Stimulated activated naive CD8-positive, alpha-beta T cell treated with anti-CD3 and anti-CD28 coated beads, Interleukin-15, amount 100 ng/mL, for 72 hours (primary cell): Measurements from ENCODE around the gene PRM3.
"Not testable (repeated sequence)": the region's sequence is repeated elsewhere in the genome, so short reads cannot be mapped to it uniquely, and the experiment has no call there.

ENCODE experiments used
- ATAC-seq: fragments of 150-1000 bp; cut with Tn5 transposase; 2 replicates; pipeline ENCODE4 v1.10.0; 2021; ENCODE audit warnings: mild to moderate bottlenecking, moderate library complexity
- DNase-seq, 2 donors: peaks; one replicate each; pipeline ENCODE4 v3.0.0; 2021 to 2022
- H3K27ac Mint-ChIP-seq, 2 donors: one replicate each; pipeline ENCODE4 v1.8.0; 2022; ENCODE audit warnings: mild to moderate bottlenecking in 2 of 2, mixed read lengths in 2 of 2, moderate library complexity in 2 of 2
- H3K27me3 Mint-ChIP-seq: one replicate; pipeline ENCODE4 v1.8.0; 2022; ENCODE audit warnings: mixed read lengths
- H3K4me1 Mint-ChIP-seq: one replicate; pipeline ENCODE4 v1.8.0; 2022; ENCODE audit warnings: mild to moderate bottlenecking, mixed read lengths
- H3K4me3 Mint-ChIP-seq, 2 donors: one replicate each; pipeline ENCODE4 v1.8.0; 2022; ENCODE audit warnings: mild to moderate bottlenecking in 2 of 2, mixed read lengths in 2 of 2, moderate library complexity in 1 of 2
- H3K9me3 Mint-ChIP-seq, 2 donors: one replicate each; pipeline ENCODE4 v1.8.0; 2022; ENCODE audit warnings: mixed read lengths in 2 of 2

PRM3 gene

DNA sequence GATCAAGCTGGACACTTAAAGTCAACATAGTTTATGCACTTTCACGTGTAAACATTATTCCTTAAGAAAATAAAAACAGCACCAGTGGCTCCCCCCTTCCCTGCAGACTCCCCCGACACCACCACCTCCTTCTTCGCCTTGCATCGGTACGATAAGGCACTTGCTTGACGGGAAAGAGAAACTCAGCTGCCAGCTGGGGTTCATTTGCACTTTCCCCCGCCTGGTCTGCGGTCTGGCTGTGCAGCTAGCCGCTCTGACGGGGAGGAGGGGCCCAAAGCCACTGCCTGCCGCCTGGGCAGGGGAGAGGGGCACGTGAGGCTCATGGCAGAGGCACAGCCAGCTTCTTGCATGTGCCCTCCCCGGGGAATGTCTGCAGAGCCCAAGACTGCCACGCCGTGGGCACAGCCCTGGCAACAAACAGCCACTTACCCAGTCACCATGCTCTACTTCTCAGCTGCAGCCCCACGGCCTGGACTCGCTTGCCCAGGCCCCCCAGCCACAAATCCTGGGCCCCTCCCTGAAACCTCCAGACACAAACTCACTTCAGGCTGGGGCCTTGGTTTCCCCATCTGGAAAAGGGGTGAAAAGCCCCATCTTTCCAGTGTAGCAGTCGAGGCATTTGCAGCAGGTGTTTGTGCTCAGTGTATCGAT, 24.2 kb upstream of the PRM3 start:
- ATAC-seq (peak; percentile 93), DNase-seq (peak; percentile 60 to 86)
- H3K27me3 Mint-ChIP-seq: peaks cover 14% of the 10 kb centered on the region
- H3K27ac Mint-ChIP-seq: peak overlapping the region; percentile 87 to 90
- H3K4me1 Mint-ChIP-seq: peaks cover 55% of the 10 kb centered on the region
- no peaks in the 10 kb centered on the region for H3K9me3 Mint-ChIP-seq
- peak overlapping the region; percentile 66 to 67 for H3K4me3 Mint-ChIP-seq

DNA sequence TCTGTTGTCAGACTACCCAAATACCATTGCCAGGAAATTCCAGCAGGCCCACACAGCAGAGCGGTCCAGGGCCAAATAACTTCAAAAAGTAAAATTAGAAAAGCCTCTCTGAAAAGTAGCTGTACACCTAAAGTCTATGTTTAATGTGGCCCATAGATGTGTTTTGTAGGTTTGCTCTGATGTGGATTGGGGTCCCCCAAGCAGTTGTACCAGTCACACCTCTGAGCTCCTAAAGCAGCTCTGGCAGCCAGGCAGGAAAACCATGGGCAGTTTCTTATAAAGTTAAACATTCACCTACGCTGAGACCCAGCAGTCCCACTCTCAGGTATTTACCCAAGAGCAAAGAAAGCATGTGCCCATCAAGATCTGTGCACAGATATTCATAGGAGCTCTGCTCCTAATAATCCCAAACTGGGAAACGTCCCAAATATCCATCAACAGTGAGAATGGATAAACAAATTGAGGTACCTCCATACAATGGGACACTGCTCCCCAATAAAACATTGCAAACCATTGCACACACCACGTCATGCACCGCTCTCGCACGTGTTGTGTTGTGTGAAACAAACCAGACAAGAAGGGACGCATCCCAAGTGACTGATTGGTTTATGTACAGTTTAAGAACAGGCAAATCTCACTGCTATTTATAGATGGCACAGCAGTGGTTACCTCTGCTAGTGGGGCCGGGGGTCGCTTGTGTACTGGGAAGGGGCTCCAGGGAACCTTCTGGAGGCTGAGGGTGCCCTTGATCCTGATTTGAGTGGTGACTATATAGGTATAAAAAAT, 23.5 kb upstream of the PRM3 start:
- Mint-ChIP-seq H3K27me3 (peaks cover 21% of the 10 kb centered on the region), H3K4me3 (peak overlapping the region; percentile 66 to 67), H3K27ac (peak overlapping the region; percentile 87 to 90), H3K4me1 (peaks cover 55% of the 10 kb centered on the region), H3K9me3 (no peaks in the 10 kb centered on the region)
- ATAC-seq (peak; percentile 55), DNase-seq (peak in 1 of 2 donors; percentile 26)

DNA sequence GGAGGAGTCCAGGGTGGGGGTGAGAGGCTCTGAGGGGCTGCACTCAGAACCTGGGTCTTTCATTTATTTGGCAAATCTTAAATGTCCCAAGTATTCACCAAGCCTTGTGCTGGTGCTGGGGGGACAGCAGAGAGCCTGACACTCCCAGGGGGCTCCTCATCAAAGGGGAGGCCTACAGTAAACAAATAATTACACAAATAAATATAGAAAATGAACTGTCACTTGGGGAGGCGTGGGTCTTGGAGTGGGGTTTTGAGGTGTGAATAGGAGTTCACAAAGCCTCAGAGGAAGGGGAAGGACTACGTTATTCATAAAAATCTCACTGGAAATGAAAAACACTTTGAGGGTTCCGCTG, 22.9 kb upstream of the PRM3 start:
- DNase-seq: no peak
- no peaks in the 10 kb centered on the region for H3K9me3 Mint-ChIP-seq
- H3K4me3 Mint-ChIP-seq: peak overlapping the region in 1 of 2 donors; percentile 66
- peak overlapping the region; percentile 63 to 90 for H3K27ac Mint-ChIP-seq
- peaks cover 26% of the 10 kb centered on the region for H3K27me3 Mint-ChIP-seq
- H3K4me1 Mint-ChIP-seq: peaks cover 55% of the 10 kb centered on the region
- no peak for ATAC-seq

DNA sequence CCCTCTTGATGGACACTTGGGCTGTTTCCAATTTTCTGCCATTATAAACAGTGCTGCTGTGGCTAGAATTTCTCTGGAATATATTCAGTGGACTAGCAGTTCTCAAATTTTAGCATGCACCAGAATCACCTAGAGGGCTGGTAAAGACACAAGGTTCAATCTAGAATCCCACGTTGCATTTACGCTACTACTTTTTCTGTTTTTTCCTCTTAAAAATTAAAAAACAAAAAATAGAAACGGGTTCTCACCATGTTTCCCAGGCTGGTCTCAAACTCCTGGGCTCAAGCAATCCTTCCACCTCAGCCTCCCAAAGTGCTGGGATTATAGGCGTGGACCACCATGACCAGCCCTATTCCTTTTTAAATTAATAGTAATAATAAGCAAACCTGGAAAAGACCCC, 22.2 kb upstream of the PRM3 start:
- peaks cover 29% of the 10 kb centered on the region for H3K27me3 Mint-ChIP-seq
- H3K4me1 Mint-ChIP-seq: peaks cover 55% of the 10 kb centered on the region
- ATAC-seq: no peak
- DNase-seq: no peak
- no peaks in the 10 kb centered on the region for H3K9me3 Mint-ChIP-seq
- H3K4me3 Mint-ChIP-seq: no peak overlapping the region
- no peak overlapping the region for H3K27ac Mint-ChIP-seq

DNA sequence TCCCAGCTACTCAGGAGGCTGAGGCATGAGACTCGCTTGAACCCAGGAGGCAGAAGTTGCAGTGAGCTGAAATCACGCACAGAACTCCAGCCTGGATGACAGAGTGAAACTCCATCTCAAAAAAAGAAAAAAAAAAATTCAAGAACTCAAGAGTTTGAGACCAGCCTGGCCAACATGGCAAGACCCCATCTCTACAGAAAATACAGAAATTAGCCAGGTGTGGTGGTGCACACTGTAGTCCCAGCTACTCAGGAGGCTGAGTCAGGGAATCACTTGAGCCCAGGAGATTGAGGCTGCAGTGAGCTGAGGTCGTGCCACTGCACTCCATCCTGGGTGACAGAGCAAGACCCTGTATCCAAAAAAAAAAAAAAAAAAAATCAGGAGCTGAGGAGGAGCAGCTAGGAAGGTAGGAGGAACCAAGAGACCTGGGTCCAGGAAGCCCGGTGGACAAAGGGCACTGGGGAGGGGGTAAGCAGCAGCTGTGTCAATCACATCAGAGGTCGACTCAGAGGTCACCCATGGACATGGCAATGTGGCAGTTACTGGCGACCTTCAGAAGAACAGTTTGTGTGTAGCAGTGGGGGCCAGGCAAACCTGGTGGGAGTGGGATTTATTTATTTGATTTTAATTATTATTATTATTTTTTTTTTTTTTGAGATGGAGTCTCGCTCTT, 18.8 kb upstream of the PRM3 start:
- ATAC-seq (no peak), DNase-seq (no peak)
- no peak overlapping the region for H3K4me3 Mint-ChIP-seq
- no peak overlapping the region for H3K27ac Mint-ChIP-seq
- H3K27me3 Mint-ChIP-seq: peaks cover 29% of the 10 kb centered on the region
- no peaks in the 10 kb centered on the region for H3K9me3 Mint-ChIP-seq
- H3K4me1 Mint-ChIP-seq: peaks cover 38% of the 10 kb centered on the region

DNA sequence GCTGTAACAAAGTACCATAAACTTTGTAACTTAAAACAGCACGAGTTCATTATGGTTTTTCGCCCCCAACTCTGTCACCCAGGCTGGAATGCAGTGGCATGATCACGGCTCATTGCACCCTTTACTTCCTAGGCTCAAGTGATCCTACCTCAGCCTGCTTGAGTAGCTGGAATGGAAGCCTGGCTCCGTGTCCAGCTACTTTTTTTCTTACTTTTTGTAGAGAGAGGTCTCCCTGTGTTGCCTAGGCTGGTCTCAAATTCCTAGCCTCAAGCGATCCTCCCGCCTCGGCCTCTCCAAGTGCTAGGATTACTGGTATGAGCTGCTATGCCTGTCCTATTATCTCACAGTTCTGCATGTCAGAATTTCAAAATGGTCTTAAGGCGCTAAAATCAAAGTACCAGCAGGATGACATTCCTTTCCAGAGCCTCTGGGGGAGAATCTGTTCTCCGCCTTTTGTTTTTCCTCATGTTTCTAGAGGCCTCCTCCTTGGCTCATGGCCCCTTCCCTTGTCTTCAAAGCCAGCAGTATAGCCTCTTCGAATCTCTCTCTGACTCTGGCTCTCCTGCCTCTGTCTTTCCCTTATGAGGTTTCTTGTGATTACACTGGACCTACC, 17.8 kb upstream of the PRM3 start:
- DNase-seq (no peak), ATAC-seq (no peak)
- H3K27me3 Mint-ChIP-seq: peaks cover 29% of the 10 kb centered on the region
- H3K4me1 Mint-ChIP-seq: peaks cover 38% of the 10 kb centered on the region
- H3K27ac Mint-ChIP-seq: peak overlapping the region in 1 of 2 donors; percentile 82
- no peaks in the 10 kb centered on the region for H3K9me3 Mint-ChIP-seq
- no peak overlapping the region for H3K4me3 Mint-ChIP-seq

DNA sequence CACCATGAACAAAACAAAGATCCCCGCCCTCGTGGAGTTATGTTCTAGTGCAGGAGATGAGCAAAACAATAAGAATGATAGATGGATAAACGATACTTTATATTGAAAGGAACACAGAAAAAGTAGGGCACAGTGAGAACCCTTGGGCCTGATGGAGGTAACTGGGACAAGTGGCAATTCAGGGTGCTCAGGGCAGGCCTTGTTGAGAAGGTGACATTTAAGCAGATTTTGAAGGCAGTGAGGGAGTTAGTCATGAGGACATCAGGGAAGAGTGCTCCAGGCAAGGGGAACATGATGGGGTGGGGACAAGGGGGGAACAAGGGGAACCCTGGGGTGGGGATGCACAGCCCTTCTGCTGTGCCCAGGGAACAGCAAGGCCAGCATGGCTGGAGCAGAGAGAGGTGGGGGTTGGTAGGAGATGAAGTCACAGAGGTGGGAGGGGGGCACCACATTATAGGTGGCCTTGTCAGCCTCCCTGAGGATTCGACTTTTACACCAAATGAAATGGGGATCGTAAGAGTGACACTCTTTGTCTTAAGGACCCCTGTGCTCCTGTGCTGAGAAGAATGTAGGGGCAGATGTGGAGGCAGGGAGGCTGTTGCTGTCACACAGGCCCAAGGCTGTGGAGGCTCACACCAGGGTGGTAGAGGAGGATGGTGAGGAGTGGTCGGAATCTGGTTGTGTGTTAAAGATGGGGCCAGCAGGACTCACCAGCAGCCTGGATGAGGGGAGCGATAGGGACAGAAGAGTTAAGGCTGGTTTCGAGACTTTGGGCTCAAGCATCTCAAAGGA, 16.9 kb upstream of the PRM3 start:
- Mint-ChIP-seq H3K9me3 (no peaks in the 10 kb centered on the region), H3K4me1 (peaks cover 45% of the 10 kb centered on the region), H3K27me3 (peaks cover 29% of the 10 kb centered on the region), H3K4me3 (no peak overlapping the region), H3K27ac (peak overlapping the region in 1 of 2 donors; percentile 34)
- no peak for DNase-seq
- ATAC-seq: no peak

DNA sequence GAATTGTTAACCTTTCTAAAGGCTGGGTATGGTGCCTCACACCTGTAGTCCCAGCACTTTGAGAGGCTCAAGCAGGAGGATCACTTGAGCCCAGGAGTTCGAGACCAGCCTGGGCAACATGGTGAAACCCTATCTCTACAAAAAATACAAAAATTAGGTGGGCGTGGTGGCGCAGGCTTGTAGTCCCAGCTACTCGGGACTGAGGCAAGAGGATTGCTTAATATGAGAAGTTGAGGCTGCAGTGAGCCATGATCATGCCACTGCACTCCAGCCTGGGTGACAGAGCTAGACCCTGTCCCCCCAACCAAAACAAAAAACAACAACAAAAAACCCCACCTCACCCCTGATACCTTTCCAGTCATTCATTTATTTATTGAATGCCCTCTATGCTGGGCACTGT, 16.3 kb upstream of the PRM3 start:
- Mint-ChIP-seq H3K4me1 (peaks cover 44% of the 10 kb centered on the region), H3K27me3 (peaks cover 29% of the 10 kb centered on the region)
- H3K4me3 Mint-ChIP-seq, H3K9me3 Mint-ChIP-seq, ATAC-seq, H3K27ac Mint-ChIP-seq, DNase-seq: not testable (repeated sequence)

DNA sequence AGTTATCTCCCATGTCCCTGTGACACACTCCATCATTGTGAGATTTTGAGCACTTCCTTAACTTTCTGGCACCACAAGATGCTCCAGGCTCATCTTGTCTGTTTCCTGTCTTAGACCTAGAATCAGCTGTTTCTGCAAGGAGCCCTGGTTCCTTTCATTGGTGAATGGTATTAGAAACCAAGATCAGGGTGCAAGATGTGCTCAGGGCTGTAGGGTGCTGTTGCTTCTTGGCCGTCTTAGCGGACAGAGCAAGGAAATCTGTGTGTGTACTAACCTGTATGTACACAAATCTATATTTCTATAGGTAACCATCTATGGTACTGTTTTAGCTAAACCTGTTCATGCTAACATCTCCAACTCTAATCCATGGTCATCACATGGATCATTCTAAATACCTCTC, 15.8 kb upstream of the PRM3 start:
- ATAC-seq (no peak), DNase-seq (no peak)
- peaks cover 29% of the 10 kb centered on the region for H3K27me3 Mint-ChIP-seq

DNA sequence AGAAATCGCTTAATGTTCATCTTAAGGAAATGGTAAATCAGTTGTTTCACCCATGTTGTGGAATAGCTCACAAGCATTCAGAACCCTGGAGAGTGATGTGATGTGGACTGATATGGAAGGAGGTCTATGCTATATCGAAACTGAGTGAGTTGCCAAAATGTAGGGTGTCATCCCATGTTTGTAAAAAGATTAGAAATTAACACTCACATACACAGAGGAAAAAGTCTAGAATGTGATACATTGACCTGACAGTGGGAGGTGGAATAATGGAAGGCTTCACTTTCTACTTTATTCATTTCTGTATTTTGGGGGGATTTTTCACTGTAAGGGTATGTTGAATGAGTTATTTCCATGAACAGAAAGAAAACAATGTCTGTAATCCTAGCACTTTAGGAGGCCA, 12.4 kb upstream of the PRM3 start:
- Mint-ChIP-seq H3K27me3 (no peaks in the 10 kb centered on the region), H3K9me3 (no peaks in the 10 kb centered on the region), H3K4me3 (peak overlapping the region; percentile 3 to 27), H3K27ac (peak overlapping the region in 1 of 2 donors; percentile 84), H3K4me1 (peaks cover 30% of the 10 kb centered on the region)
- DNase-seq (no peak), ATAC-seq (peak; percentile 72)

More for the DNA sequence above, 15.8 kb upstream of the PRM3 start:
- H3K4me3 Mint-ChIP-seq: no peak overlapping the region
- H3K4me1 Mint-ChIP-seq: peaks cover 41% of the 10 kb centered on the region
- H3K27ac Mint-ChIP-seq: no peak overlapping the region
- no peaks in the 10 kb centered on the region for H3K9me3 Mint-ChIP-seq

DNA sequence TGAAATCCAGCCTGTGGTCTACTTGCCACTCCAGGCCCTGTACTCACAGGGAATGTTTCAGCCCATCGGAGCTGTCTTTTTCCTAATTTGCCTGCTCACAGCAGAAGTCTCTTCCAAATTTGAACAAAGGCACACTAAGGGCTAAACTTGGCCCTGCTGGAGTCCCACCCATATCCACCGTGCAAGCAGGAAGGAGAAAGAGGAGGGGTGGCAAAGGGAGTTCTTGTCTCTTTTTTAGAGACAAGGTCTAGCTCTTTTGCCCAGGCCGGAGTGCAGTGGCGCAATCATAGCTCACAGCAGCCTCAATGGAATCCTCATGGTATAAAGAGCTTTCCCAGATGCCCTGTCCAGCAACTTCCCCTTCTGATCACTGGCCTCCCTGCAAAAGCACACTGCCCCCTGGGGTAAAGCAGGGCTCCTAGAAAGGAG, 10.4 kb upstream of the PRM3 start:
- DNase-seq: no peak

DNA sequence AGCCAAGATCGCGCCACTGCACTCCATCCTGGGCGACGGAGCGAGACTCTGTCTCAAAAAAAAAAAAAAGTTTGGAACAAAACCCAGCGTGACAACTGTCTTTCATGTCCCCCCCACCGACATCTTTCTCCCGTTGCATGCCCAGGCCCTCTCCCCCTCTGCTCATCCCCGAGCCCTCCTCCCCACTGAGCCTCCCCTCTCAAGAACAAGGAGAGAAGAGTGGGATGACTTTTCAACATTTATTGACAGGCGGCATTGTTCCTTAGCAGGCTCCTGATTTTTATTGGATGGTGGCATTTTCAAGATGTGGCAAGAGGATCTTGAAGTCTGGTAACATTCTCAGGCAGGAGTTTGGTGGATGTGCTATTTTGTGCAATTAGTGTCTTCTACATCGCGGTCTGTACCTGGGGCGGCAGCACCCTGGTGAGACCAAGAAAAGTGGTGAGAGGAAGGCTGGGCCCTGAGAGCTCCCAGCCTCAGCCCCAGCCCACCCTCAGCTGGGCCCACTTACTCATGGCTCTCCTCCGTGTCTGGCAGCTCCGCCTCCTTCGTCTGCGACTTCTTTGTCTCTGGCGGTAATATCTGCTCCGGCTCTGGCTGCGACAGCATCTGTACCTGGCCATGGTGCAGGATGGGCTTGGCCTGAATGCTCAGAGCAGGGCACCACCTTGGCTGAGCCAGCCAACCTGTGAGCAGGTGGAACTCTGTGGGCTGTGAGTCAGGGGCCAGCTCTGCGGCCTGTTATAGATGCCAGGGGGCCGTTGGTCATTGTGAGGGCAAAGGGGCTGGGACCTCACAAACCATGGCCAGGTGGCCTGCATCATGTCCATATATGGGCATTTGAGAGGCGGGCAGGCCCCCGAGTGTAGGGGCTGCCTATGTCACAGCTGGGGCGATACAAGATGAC, 7.4 kb upstream of the PRM3 start, which contains the start of gene PRM1:
Gene PRM1, minus strand, starts transcription at position 715 of the 907 bp plus-strand sequence. Its CDS starts 92 bp downstream, at position 623.
- Mint-ChIP-seq H3K4me1 (peaks cover 20% of the 10 kb centered on the region), H3K4me3 (no peak within 1 kb of the TSS), H3K27me3 (no peaks in the 10 kb centered on the region), H3K27ac (peak within 1 kb of the TSS in 1 of 2 donors; percentile 5), H3K9me3 (no peaks in the 10 kb centered on the region)
- ATAC-seq (no peak), DNase-seq (no peak)

More for the DNA sequence above, 10.4 kb upstream of the PRM3 start:
- Mint-ChIP-seq H3K27ac (no peak overlapping the region), H3K4me1 (peaks cover 36% of the 10 kb centered on the region), H3K27me3 (no peaks in the 10 kb centered on the region), H3K9me3 (no peaks in the 10 kb centered on the region), H3K4me3 (no peak overlapping the region)
- ATAC-seq: no peak

DNA sequence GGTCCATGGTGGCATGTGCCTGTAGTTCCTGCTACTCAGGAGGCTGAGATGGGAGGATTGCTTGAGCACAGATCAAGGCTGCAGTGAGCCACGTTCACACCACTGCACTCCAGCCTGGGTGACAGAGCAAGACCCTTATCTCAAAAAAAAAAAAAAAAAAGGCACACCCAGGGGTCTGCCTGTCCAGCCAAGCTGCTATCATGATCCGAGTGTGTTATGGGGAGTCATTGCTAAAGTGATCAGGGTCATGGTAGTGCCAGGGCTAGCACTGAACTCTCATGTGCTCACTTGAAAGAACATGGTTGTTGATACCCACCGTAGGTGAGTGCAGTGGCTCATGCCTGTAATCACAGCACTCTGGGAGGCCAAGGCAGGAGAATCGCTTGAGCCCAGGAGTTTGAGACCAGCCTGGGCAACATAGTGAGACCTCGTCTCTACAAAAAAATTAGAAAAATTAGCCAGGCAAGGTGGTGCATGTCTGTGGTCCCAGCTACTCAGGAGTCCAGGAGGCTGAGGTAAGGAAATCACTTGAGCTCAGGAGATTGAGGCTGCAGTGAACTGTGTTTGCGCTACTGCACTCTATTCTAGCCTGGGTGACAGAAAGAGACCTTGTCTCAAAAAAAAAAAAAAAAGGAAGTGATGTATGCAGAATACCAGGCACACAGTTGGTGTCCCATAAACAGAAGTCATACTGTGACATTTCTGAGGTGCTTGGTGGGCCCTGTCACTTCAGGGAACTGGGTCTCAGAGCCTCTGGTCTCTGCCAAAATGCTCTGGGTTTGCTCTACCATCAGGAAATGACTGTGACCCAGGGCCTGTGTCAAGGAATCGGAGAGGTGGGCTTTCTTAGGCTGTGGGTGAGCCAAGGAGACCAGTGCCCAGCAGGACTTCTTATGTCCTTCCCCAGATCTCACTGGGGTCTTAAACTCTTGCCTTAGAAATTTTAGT, 5.5 kb upstream of the PRM3 start:
- Mint-ChIP-seq H3K27ac (peak overlapping the region in 1 of 2 donors; percentile 73), H3K9me3 (no peaks in the 10 kb centered on the region), H3K27me3 (no peaks in the 10 kb centered on the region), H3K4me3 (no peak overlapping the region), H3K4me1 (peaks cover 12% of the 10 kb centered on the region)
- DNase-seq: no peak
- ATAC-seq: no peak
